GM23338 (cell line): ENCODE data around the gene RANGAP1.

ENCODE experiments used
- CREB1 ChIP-seq: fragments of 250-450 bp; sonication (Bioruptor Pico); IDR thresholded peaks from 2 replicates; pipeline ENCODE4 v1.5.0; 2020; ENCODE audit warnings: low read depth, mild to moderate bottlenecking, moderate library complexity
- CTCF ChIP-seq, 2 experiments: fragments of 200-600 bp in 1 of 2; sonication (generic) in 1 of 2; conservative IDR thresholded peaks; 2 replicates each; pipeline versions ENCODE4 v1.5.1 to v1.6.1; 2016 to 2017; ENCODE audit warnings: antibody characterized with exemption in 2 of 2, low read depth in 2 of 2, mild to moderate bottlenecking in 2 of 2, moderate library complexity in 1 of 2
- EZH2 ChIP-seq: fragments of 200-600 bp; sonication (generic); IDR thresholded peaks from one replicate; pipeline ENCODE4 v1.8.0; 2017; ENCODE audit warnings: antibody characterized with exemption, mild to moderate bottlenecking, low read depth; ENCODE audit not compliant: unreplicated experiment
- EZH2phosphoT487 ChIP-seq: fragments of 200-600 bp; sonication (generic); IDR thresholded peaks from one replicate; pipeline ENCODE4 v1.8.1; 2018; ENCODE audit warnings: antibody characterized with exemption; ENCODE audit not compliant: unreplicated experiment
- JUNB ChIP-seq: IDR thresholded peaks from one replicate; pipeline ENCODE4 v1.6.1; 2016; ENCODE audit warnings: antibody characterized with exemption; ENCODE audit not compliant: unreplicated experiment
- POLR2AphosphoS5 ChIP-seq: IDR thresholded peaks from 2 replicates; pipeline ENCODE4 v1.6.1; 2016; ENCODE audit warnings: antibody characterized with exemption, low read depth
- REST ChIP-seq: IDR thresholded peaks from one replicate; pipeline ENCODE4 v1.6.1; 2018; ENCODE audit warnings: antibody characterized with exemption; ENCODE audit not compliant: unreplicated experiment

- TF ChIP-seq CTCF (conservative IDR thresholded peaks at IDR 0.05; ENCODE audit: low read depth in 2 of 2) (no peak), POLR2AphosphoS5 (no peak), REST (no peak), EZH2 (no peak), EZH2phosphoT487 (no peak), CREB1 (CRISPR knock-in tag) (no peak), JUNB (no peak)
Observed at GRCh38 chr22:41240377-41241132, 45.4 kb downstream of the RANGAP1 start, which contains the start of gene CHADL.
